Sigmoid colon (tissue), 7 donors: ENCODE results near the gene SPTLC1. TPM values are rescaled to one million over a fixed set of nuclear protein-coding genes. Genes with fewer than 3 reads are reported as not detected.
"Not testable (repeated sequence)": the region's sequence is repeated elsewhere in the genome, so short reads cannot be mapped to it uniquely, and the experiment has no call there.

Experiments used
- DNase-seq: peaks from one replicate; pipeline ENCODE4 v3.0.0-alpha.2; 2019
- H3K27ac ChIP-seq, 4 donors: fragments of 200-600 bp; sonication (generic); one replicate each; pipeline ENCODE4 v1.5.1; 2016 to 2019; ENCODE audit warnings: mild to moderate bottlenecking in 1 of 4
- H3K27me3 ChIP-seq, 3 donors: fragments of 200-600 bp; sonication (generic); one replicate each; pipeline ENCODE4 v1.5.1; 2019; ENCODE audit warnings: mild to moderate bottlenecking in 1 of 3
- H3K36me3 ChIP-seq, 4 donors: fragments of 200-600 bp; sonication (generic); one replicate each; pipeline ENCODE4 v1.5.1; 2016 to 2019
- H3K4me1 ChIP-seq, 4 donors: fragments of 200-600 bp; sonication (generic); one replicate each; pipeline ENCODE4 v1.5.1; 2017 to 2019
- H3K4me3 ChIP-seq, 4 donors: fragments of 200-600 bp; sonication (generic); one replicate each; pipeline ENCODE4 v1.5.1; 2017 to 2019; ENCODE audit warnings: mild to moderate bottlenecking in 2 of 4, moderate library complexity in 1 of 4
- H3K9me3 ChIP-seq, 4 donors: fragments of 200-600 bp in 3 of 4; sonication (generic) in 3 of 4; one replicate each; pipeline versions ENCODE4 v1.5.1 to v1.6.1; 2013 to 2019
- CTCF ChIP-seq, 4 experiments: fragments of 450-650 bp in 3 of 4; fragments of 200-600 bp in 1 of 4; IDR thresholded peaks; one replicate each; pipeline ENCODE4 v1.5.1; 2016 to 2019; ENCODE audit warnings: antibody characterized with exemption in 4 of 4, mild to moderate bottlenecking in 3 of 4, moderate library complexity in 2 of 4
- EP300 ChIP-seq, 4 donors: sonication (generic); formaldehyde crosslinking; IDR thresholded peaks; one replicate each; pipeline ENCODE4 v1.6.1; 2017; ENCODE audit warnings: antibody characterized with exemption in 4 of 4
- POLR2A ChIP-seq, 2 donors: fragments of 450-650 bp; IDR thresholded peaks; one replicate each; pipeline ENCODE4 v1.6.1; 2016; ENCODE audit warnings: antibody characterized with exemption in 2 of 2, mild to moderate bottlenecking in 2 of 2, moderate library complexity in 2 of 2
- POLR2AphosphoS5 ChIP-seq, 4 donors: sonication (generic); formaldehyde crosslinking; IDR thresholded peaks; one replicate each; pipeline ENCODE4 v1.6.1; 2017; ENCODE audit warnings: antibody characterized with exemption in 4 of 4
- WGBS, 2 donors: extraction: QIAGEN DNeasy Blood & Tissue Kit; methylation state at CpG; one replicate each; pipeline ENCODE4 v1.1.7; 2013; 5-methylcytosine and 5-hydroxymethylcytosine counted together
- intact Hi-C: fragments of 100-400 bp; cut with DNase I; formaldehyde crosslinking; loops from one replicate; pipeline ENCODE4 v1.15.1; 2023
- polyA plus RNA-seq, 3 donors: library from polyadenylated mRNA; stranded (reverse); fragments of 200-250 nt; gene quantifications; one replicate each; pipeline ENCODE4 v1.2.3, GENCODE V29; 2013
- total RNA-seq, 4 donors: library from RNA; depleted of rRNA; stranded (reverse); fragments of >200 nt; gene quantifications; one replicate each; pipeline ENCODE4 v1.1.0, GENCODE V29; 2016
- donor health status: healthy with polysubstance abuse.
- donor health status: Bipolar disorder and iron deficiency.
- donor health status: healthy.

The SPTLC1 gene
- total and polyA plus RNA-seq, 7 donors: 10.2 to 75.4 (median 55.0) TPM

GRCh38 chr9:92029553-92029952, 85.7 kb downstream of the SPTLC1 start:
- intact Hi-C loops: no loop called here
- H3K27ac ChIP-seq: no peak overlapping the region
- H3K9me3 ChIP-seq: no peaks in the 10 kb centered on the region
- no peak overlapping the region for H3K4me3 ChIP-seq
- H3K36me3 ChIP-seq: peaks cover 0 to 23% (median 8%) of the 10 kb centered on the region in 4 donors
- H3K27me3 ChIP-seq: no peaks in the 10 kb centered on the region
- TF ChIP-seq EP300 (IDR thresholded peaks at IDR 0.05) (no peak), CTCF (IDR thresholded peaks at IDR 0.05) (no peak), POLR2A (IDR thresholded peaks at IDR 0.05) (no peak), POLR2AphosphoS5 (IDR thresholded peaks at IDR 0.05) (no peak)
- WGBS, 2 donors: 93 to 95% methylated on average over 4 of the region's 4 CpGs
- DNase-seq: no peak
- H3K4me1 ChIP-seq: peaks cover 0 to 8% (median 2%) of the 10 kb centered on the region in 4 donors

- intact Hi-C loops: no loop called here
- Histone ChIP-seq H3K27me3 (no peaks in the 10 kb centered on the region), H3K4me3 (no peak overlapping the region), H3K4me1 (no peaks in the 10 kb centered on the region), H3K36me3 (no peaks in the 10 kb centered on the region), H3K27ac (no peak overlapping the region), H3K9me3 (peaks cover 0 to 5% (median 0%) of the 10 kb centered on the region in 4 donors)
- TF ChIP-seq CTCF (IDR thresholded peaks at IDR 0.05): no peak
- TF ChIP-seq POLR2AphosphoS5 (IDR thresholded peaks at IDR 0.05): no peak
- no peak for TF ChIP-seq POLR2A (IDR thresholded peaks at IDR 0.05)
- no peak for TF ChIP-seq EP300 (IDR thresholded peaks at IDR 0.05)
- no peak for DNase-seq
- WGBS, 2 donors: 92 to 94% methylated on average over 31 of the region's 31 CpGs
Measured at GRCh38 chr9:92026206-92027002, 88.8 kb downstream of the SPTLC1 start.

GRCh38 chr9:92021785-92022541, 93.2 kb downstream of the SPTLC1 start:
- intact Hi-C loops, H3K9me3 ChIP-seq, H3K27ac ChIP-seq, DNase-seq, H3K27me3 ChIP-seq, H3K4me1 ChIP-seq, H3K36me3 ChIP-seq, H3K4me3 ChIP-seq: not testable (repeated sequence)
- WGBS, 2 donors: 64 to 67% methylated on average over 7 of the region's 7 CpGs

GRCh38 chr9:92019658-92020057, 95.6 kb downstream of the SPTLC1 start:
- Histone ChIP-seq H3K27me3 (no peaks in the 10 kb centered on the region), H3K9me3 (peaks cover 0 to 5% (median 0%) of the 10 kb centered on the region in 4 donors), H3K4me3 (no peak overlapping the region), H3K27ac (no peak overlapping the region), H3K4me1 (no peaks in the 10 kb centered on the region), H3K36me3 (no peaks in the 10 kb centered on the region)
- 64 to 66% methylated on average over 5 of the region's 5 CpGs for WGBS, 2 donors
- intact Hi-C loops: no loop called here
- TF ChIP-seq EP300 (IDR thresholded peaks at IDR 0.05) (no peak), CTCF (IDR thresholded peaks at IDR 0.05) (no peak), POLR2AphosphoS5 (IDR thresholded peaks at IDR 0.05) (no peak), POLR2A (IDR thresholded peaks at IDR 0.05) (no peak)
- no peak for DNase-seq
